ENCODE results near the gene TPPP.
"Not testable (repeated sequence)": the region's sequence is repeated elsewhere in the genome, so short reads cannot be mapped to it uniquely, and the experiment has no call there.

TPPP gene

DNA sequence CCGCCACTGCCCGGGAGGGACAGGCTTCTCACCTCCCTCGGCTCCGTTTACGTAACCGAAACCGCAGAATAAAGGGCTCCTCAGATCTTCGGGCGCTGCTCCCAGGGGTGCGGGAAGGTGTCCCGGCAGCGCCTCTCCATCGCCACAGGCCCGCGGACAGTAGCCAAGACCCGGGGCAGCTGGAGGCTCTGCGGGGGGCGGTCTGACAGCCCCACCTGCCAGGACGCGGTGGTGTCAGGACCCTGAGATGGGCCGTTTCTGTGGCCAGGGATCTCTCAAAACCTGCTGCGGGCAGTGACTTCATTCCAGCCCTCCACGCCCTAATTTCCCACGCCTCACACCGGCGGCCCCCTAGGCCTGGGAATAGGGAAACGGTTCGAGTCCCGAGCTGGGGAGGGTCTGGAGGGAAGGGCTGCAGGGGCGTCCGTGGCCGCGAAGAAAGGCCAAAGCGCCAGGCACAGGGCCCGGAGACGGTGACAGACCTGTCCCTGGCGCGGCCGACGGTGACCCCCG, 567 bp downstream of the TPPP start:
- not testable (repeated sequence) for DNase-seq

DNA sequence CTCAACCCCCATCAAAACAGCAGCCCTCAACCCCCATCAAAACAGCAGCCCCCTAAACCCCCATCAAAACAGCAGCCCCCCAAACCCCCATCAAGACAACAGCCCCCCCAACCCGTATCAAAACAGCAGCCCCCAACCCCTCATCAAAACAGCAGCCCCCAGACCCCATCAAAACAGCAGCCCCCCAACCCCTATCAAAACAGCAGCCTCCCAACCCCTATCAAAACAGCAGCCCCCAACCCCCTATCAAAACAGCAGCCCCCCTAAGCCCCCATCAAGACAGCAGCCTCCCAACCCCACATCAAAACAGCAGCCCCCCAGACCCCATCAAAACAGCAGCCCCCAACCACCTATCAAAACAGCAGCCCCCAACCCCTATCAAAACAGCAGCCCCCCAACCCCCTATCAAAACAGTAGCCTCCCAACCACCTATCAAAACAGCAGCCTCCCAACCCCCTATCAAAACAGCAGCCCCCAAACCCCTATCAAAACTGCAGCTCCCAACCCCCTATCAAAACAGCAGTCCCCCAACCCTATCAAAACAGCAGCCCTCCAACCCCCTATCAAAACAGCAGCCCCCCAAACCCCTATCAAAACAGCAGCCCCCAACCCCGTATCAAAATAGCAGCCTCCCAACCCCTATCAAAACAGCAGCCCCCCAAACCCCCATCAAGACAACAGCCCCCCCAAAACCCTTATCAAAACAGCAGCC, 1.2 kb downstream of the TPPP start:
- DNase-seq, result no peak

DNA sequence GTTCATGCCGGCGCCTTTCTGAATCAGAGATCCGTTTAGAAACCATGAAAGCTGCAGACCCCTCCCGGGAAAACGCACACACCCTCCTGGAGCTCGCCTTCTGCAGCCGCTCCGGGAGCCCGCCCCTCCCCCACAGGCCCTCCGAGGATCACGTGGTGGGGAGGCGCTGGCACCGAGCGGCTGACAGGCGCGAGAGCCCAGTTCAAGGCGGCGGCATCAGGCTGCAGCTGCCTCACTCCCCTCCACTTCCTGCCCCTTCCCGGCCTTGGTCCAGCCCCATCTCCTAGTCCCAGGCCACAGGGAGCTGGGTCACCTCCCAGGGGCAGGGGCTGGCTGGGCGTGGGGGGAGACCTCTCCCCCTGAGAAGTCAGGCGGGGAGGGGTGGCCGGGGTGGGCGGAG, 2.1 kb downstream of the TPPP start:
- not testable (repeated sequence) for DNase-seq

DNA sequence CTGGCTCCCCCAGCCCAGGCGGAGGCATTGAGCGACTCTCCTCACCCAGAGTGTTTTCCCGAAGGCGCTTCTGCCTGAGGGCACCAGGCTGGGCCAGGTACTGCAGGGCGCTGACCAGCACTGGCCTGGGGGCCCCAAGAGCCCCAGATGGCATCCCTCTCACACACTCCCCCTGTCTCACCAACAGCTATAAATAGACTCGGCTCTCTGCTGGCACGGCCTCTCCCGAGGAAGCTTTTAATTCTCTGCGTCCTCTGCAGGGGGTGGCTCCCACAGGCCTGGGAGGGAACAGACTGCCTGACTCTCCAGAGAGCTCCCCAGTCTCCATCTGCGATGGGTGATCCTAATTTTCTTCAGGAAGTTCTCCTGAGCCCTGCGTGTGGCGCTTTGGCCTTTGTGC, 2.9 kb downstream of the TPPP start:
- DNase-seq, result not testable (repeated sequence)

DNA sequence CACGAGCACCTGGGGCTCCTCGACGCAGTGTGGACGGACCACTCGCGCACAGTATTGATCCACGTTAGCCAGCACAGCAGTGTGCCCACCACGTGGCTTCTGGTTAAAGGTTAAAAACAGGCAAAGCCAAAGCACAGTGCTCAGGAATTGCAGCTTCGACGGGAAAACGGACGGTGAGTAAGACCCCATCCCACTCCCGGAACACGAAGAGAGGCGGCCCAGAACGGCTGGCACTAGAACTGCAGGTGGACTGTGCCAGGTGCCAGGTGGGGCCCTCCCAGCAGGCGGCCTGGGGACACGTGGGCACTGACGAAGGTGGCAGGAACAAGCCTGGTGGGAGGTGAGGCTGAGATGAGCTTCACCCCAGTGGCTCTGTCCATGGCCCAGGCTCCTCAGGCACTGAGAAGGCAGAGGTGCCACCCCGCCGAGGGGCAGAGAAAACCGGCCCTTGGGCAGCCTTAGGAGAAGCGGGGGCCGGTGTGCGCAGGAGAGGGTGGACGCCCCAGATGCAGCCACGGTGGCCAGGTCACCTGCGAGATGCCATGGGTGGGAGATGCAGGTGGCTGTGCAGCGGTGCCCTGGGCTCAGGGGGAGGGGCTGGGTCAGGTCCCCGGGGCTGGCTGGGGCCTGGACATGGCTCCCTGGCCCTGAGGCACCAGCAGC, 4.7 kb downstream of the TPPP start:
- DNase-seq, result not testable (repeated sequence)

DNA sequence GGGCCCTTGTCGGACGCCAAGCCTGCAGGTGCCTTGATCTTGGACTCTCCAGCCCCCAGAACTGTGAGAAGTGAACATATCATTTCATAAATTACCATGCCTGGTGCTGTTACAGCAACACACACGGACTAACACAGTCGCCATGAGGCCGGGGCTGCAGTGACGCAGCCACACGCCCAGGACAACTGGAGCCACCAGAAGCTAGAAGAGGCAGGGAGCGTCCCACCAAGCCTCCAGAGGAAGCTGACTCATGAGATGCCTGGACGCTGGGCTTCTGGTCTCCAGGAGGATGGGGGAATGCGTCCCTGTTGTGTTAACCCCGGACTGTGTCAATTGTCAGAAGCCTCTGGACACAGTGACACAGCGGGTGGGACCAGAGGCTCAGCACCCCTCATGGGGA, 6.2 kb downstream of the TPPP start:
- DNase-seq, result not testable (repeated sequence)

DNA sequence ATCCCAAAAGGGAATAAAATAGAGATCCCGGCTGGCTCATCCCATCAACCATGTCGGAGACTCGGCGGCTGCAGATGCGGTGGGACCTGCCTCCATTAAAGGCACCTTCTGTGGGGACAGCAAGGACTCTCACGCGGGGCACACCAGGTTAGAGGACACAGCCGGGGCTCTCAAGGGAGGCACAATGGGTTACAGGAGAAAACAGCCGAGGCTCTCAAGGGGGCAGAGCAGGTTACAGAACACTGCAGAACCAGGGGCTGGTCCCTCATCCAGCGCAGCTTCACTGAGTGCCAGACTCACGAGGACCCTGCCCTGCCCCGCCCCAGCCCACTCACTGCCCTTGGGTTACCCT, 7.0 kb downstream of the TPPP start:
- not testable (repeated sequence) for DNase-seq

DNA sequence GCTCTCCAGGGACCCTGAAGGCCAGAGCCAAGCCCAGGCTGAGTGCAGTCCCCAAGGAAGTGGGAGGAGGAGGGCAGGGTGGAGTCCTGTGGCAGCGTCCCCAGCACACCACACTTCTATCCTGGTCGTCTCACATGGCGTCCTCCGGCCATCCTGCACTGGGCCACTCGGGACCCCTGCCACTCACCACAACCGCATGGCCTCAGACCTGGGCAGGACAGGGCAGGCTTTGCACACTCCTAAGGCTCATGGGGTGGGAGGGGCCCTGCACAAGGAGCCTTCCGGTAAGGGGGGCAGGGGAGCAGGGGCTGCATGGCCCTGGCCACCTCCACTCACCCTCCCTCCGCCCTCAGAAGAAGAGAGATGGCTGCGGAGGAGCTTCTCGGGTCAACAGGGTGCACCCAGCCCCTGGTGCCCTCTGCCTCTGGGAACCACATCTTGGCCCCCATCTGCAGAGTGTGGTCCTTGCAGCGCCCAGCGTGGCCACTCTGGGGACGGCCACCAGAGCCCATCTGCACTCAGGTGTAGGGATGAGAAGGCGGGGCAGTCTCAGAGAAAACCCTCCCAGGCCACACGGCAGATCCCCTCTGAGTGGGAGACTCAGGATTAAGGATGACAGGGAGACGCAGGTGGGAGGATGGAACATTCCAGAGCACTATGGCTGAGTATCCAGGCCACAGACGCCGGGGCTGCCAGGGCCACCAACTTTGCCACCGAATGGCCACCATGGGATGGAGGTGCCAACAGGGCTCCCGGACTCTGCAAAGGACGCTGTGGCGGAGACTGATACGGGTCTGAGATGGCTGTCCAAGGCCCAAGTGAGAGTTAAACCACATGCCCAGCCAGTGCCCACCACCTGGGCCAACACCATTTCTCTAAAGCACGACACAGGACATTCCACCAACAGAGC, 7.6 kb downstream of the TPPP start:
- DNase-seq, result no peak

DNA sequence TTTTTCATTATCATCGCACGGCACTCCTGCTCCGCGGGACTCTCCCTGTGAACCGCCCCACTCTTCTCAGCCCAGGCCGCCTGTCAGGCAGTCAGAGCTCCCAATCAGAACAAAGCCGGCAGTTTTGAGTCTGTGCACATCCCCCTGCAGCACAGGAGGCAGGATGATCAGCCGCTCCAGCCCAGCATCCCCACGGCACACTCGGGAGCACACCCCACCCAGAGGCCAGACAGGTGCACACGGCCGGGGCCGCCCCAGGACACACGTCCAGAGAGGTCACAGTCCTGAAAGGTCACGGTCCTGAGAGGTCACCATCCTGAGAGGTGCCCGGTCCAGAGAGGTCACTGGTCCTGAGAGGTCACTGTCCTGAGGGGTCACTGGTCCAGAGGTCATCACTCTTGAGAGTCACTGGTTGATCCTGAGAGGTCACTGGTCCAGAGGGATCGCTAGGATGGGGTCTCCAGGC, 8.4 kb downstream of the TPPP start:
- no peak for DNase-seq

DNA sequence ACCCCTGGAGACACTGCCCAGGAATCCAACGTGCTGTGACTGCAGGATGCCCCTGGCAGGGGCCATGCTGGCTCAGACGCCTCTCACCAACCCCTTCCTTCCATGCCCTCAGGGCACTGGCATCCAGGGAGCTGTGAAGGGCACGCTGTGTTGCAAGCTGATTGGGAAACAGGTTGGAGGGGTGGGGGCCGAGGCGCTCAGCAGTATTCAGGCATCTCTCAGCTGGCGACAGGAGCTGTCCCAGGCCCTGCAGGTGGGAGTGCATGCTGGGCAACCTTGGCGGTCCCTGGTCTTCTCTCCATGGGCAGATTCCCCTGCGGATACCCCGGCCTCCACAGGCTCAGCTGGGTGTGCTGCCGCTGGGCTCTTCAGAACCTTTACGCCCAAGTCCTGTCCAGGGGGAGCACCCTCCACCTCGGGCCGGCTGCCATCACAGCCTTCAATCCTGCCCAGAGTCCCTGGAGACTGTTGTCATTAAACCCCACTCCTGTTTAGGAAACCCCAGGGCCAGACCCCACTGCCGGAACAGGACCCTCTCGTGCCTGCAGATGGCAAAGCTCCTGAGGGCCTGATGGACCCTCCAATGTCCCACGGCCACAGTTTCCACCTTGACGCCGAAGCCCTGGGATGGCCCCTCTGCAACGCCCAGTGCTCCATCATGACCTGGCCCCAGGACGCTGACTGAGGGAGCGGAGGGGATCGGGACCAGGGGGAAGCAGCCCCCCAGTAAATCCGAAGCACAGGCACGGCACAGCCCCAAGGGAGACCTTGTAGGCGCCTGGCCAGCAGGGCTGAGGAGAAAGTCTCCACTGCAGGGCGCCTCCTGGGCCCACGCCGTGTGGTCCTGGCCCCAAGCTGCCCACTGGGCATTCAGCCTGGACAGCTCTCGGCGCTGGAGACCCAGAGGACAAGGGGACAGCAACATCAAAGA, 9.3 kb downstream of the TPPP start:
- DNase-seq, result no peak

DNA sequence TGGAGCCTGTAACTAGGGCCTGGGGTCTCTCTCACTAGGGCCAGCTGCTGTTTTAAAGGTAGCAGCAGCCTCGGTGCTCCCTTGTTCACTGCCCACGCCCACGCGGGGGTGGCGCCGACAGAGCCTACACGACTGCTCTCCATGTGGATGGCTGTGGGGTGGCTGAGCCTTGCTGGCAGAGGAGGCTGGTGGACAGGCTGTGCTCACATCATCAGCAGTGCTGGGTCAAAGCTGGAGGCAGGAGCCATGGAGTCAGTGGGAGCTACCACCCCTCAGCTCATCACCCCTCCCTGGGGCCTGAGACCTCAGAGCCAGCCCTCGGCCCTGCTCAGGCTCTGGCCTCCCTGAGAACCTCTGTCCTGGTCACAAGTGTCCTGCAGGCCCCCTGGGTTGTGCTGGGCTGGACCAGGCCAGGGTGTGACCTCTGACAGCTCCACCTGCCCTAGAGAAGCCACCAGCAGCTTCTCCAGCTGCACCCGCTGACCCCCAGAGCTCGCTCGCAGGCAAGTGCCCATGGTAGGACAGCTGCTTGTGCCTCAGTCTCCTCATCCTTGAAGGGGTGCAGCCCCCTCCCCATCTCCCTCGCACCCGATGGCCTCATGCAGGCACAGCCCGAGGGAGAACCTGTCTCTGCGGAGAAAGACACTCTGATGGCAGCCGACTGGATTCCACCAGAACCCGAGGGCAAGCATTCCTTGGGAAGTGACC, 10.3 kb downstream of the TPPP start:
- not testable (repeated sequence) for DNase-seq

DNA sequence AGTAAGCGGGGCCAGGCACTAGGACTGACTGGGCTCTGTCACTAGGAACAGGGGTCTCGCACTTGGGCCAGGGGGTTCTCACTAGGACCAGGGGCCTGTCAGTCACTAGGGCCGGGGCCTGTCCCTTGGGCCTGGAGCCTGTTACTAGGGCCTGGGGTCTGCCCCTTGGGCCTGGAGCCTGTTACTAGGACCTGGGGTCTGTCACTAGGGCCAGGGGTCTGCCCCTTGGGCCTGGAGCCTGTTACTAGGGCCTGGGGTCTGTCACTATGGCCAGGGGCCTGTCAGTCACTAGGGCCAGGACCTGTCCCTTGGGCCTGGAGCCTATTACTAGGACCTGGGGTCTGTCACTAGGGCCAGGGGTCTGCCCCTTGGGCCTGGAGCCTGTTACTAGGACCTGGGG, 10.9 kb downstream of the TPPP start:
- DNase-seq, result not testable (repeated sequence)

DNA sequence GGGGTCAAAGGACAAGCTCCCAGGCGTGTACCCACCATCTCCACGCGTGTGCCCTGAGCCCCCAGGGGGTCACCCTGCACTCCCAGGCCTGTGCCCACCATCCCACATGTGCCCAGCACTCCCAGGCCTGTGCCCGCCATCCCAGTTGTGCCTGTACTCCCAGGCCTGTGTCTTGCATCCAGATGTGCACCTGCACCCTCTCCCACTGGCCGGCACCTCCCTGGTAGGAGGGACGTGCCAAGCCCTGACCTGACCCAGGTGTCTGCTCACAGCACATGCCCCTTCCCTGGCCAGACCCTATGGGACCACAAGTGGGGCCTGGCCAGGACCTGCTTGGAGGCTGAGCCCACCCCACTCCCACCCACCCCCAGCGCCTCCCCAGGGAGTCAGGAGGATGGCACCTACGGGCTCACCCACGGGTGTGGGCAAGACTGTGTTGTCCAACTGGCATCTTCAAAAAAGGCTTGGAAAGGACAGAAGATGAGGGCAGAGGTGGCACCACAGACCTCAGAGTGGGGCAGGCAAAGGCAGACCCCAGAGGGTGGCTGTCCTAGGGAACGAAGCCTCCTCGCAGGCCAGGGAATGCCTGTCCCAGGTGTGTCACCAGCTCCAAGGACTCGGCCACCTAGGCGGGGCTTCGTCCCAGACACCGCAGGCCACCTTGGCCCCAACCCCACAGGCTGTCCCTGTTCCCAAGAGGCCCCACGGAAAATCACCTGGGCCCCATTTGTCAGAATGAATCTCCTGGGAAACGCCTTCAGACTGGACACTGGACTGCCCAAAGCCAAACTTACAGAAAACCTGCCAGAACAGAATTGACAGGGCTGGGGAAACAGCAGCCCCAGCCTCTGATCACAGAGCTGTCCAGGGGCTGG, 11.6 kb downstream of the TPPP start:
- DNase-seq, result not testable (repeated sequence)

DNA sequence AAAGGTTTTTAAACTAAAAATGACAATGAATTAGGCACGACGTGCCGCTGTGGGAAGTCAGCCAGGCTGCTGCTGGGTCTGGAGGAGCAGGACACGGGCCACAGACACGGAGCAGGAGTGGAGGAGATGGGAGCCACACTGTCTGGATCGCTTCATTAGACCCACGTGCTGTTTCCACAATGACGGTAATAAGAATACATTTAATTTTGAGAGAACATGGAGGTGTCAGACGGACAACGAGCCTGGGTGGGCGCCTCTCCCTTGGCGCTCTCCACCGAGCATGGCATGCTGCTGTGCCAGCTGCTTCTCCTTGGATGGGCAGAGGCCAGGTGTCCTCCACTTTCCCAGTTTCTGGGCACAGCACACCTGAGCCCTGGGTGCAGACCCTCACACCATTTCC, 12.3 kb downstream of the TPPP start:
- DNase-seq, result not testable (repeated sequence)

DNA sequence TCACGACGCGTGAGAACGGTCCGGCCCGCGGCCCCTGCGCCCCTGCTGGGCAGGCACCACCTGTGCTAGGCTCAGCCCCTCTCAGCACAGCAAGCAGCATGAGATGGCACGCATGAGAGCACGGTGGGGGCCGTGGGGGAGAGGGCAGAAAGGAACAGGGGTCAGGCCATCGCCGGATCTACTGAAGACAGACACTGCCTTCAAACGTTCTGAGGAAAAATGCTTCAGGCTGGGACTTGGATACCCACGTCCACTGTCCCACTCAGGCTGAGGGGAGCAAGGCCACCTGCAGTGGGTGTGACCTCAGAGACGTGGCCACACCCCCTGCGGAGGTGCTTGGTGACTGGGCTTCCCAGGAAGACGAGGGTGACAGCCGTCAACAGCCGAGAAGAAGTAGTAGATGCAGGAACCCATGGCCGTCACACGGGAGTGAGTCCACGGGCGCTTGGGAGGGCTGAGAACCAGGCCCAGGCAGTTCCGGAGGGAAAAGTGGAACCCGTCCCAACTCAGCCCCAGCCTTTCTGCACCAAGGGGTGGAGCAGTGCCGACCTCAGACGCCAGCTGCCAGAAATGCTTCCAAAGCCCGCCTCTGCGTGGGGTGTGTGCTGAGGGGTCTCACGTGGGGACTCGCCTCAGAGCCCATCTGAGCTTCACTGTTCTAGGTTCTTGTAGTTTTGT, 12.9 kb downstream of the TPPP start:
- DNase-seq, result not testable (repeated sequence)

DNA sequence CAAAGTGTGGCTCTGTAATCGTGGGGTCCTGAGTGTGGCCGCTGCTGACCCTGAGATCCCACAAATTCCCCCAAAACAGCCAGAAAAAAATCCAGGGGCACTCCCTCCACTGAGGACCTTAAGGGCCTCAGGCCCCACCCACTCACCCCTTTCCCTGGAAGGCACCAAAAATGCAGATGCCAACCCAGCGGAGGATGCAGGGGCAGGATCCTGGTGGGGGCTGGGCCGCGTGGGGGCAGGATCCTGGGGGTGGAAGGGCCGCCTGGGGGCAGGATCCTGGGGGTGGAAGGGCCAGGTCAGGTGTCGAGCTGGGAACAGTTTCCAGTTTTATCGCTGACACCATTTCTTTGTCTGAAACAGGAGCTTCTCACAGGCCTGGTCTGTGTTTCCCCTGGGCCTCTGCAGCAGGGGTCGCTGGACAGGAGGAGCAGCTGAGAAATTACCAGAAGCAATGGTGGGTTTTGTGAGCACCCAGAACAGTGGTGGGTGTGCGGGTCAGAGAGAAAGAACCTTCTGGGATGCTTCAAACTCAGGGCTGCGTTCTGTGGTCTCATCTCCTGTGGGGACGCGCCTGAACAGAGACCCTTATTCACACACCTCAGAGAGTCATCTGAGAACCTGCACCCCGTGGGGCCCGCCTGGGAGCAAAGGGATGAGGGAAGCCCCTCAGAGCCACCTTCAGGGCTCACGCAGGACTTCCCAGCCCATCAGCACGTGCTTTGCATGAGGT, 13.8 kb downstream of the TPPP start:
- not testable (repeated sequence) for DNase-seq

DNA sequence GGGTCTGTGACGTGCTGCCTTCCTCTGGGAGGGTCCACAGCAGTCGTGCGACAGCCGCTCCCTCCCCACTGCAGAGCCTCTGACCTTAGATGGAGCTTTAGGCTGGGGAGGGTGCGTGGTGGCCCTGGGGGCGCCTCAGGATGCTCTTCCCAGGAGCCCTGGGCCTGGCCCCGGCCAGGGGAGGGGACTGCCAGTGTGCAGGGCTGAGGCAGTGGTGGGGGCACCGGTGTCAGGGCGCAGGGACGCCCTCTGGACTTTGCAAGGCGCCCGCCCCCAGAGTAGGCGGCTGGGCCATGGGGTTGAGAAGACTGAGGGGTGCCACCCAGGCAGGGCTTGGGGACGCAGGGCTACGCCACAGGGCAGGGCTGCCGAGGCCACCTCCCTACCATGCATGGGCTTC, 14.6 kb downstream of the TPPP start:
- not testable (repeated sequence) for DNase-seq

DNA sequence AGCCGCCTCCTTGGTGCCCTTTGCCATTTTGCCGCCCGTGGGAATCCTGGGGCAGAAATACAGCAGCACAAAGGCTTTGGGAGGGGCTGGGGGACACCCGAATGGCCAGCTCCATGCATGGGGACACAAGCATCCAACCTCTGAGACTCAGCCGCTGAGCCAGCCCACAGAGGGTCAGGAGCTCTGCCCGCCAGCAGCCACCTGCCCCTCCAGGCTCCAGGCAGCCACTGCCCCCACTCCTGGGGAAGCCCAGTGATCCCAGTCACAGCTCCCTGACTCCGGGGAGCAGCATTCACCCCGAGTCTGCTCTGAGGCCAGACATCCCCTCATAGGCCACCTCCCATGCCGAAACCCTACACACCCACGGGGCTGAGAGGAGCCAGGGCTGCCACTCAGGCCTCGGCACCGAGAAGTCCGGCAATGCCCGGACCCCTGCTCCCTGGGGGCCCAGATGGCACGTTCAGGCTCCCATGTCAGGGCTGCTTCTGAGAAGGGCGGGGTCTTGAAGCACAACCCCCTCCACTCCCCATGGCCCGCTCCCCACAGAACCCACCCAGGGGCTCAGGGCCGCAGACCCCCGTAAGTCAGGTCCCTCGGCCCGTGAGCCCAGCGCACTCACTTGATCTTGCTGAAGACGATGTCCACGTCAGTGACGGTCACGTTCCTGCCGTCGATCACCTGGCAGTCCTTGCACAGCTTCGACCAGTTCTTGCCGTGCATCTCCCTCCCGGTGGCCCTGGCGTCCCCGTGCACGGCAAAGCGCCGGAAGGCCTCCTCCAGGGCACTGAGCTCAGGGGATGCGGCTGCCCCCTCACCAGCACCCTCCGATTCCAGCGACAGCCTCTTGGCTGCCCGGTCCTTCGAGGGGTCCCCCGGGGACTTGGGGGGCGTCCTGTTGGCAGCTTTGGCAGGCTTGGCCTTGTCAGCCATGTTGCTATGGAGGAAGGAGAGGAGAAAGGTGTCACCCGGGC, 15.7 kb downstream of the TPPP start:
- DNase-seq, result no peak
